ENCODE results near the gene ABCC8.

Gene ABCC8

DNA sequence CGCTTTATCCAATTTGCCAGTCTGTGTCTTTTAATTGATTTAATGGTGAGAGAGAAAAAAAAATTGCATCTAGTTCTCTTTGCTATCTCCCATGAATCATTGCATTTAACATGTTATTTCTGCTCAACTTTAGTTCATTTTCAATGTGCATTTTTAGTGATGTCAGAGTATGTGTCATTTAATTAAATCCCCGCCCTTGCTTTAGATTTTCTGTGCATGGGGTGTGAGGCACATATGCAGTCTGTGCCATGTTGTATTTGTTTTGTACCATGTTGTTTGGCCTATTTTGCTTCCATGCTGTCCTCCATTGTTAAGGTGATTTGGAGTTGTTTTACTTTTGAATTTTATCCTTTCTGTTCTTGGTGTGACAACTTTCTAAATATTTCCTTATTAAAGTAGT is 133.4 kb downstream of the ABCC8 start:
- DNase-seq = no peak
